Calu3 (cell line): ENCODE measurements around the gene SPOCK1. TPM values are rescaled to one million over a fixed set of nuclear protein-coding genes. Genes with fewer than 3 reads are reported as not detected.

ENCODE experiments used
- BruUV-seq: library from RNA; stranded (reverse); fragments of 400-500 nt; replicated peaks from 2 replicates; lab custom pipeline; 2021; lab: Mats Ljungman, UMichigan
- CTCF ChIA-PET: fragments of 300-600 bp; sonication (Branson Sonifier 250); formaldehyde crosslinking; loops from one replicate; lab custom pipeline; 2022; ENCODE audit warnings: antibody characterized with exemption; lab: Charles Lee
- DNase-seq: peaks from one replicate; pipeline ENCODE4 v3.0.0; 2022
- H3K27ac Mint-ChIP-seq: one replicate; pipeline ENCODE4 v1.8.0; 2022; ENCODE audit warnings: mixed read lengths; ENCODE audit not compliant: unreplicated experiment
- H3K27me3 Mint-ChIP-seq: one replicate; pipeline ENCODE4 v1.8.0; 2022; ENCODE audit warnings: mixed read lengths; ENCODE audit not compliant: unreplicated experiment
- H3K36me3 Mint-ChIP-seq: one replicate; pipeline ENCODE4 v1.8.0; 2022; ENCODE audit warnings: mild to moderate bottlenecking, moderate library complexity, mixed read lengths; ENCODE audit not compliant: insufficient read depth, unreplicated experiment
- H3K4me1 Mint-ChIP-seq: one replicate; pipeline ENCODE4 v1.8.0; 2022; ENCODE audit warnings: mild to moderate bottlenecking, low read depth, mixed read lengths; ENCODE audit not compliant: unreplicated experiment
- H3K4me3 Mint-ChIP-seq: one replicate; pipeline ENCODE4 v1.8.0; 2022; ENCODE audit warnings: mild to moderate bottlenecking, low read depth, moderate library complexity, mixed read lengths; ENCODE audit not compliant: unreplicated experiment
- H3K9me3 Mint-ChIP-seq: one replicate; pipeline ENCODE4 v1.8.0; 2022; ENCODE audit warnings: low read depth, mixed read lengths; ENCODE audit not compliant: unreplicated experiment
- intact Hi-C: fragments of 100-400 bp; cut with micrococcal nuclease; formaldehyde crosslinking; loops from one replicate; pipeline ENCODE4 v1.10.0; 2022; ENCODE audit not compliant: unreplicated experiment
- total RNA-seq: library from RNA; stranded (reverse); gene quantifications from 2 replicates; pipeline ENCODE4 v1.2.3, GENCODE V29; 2022
- TF ChIP-seq, protein P1 (sequence below): fragments of 200-600 bp; IDR thresholded peaks from one replicate; pipeline ENCODE4 v1.8.0; 2022; ENCODE audit warnings: antibody characterized with exemption; ENCODE audit not compliant: unreplicated experiment

SPOCK1 gene
- total RNA-seq, 1 experiment from 2014 or later: 3.2 TPM

- Mint-ChIP-seq H3K4me3 (no peak overlapping the region), H3K36me3 (no peaks in the 10 kb centered on the region), H3K27me3 (peaks cover 52% of the 10 kb centered on the region), H3K4me1 (no peaks in the 10 kb centered on the region), H3K9me3 (peaks cover 3% of the 10 kb centered on the region), H3K27ac (no peak overlapping the region)
- TF ChIP-seq, protein P1, sequence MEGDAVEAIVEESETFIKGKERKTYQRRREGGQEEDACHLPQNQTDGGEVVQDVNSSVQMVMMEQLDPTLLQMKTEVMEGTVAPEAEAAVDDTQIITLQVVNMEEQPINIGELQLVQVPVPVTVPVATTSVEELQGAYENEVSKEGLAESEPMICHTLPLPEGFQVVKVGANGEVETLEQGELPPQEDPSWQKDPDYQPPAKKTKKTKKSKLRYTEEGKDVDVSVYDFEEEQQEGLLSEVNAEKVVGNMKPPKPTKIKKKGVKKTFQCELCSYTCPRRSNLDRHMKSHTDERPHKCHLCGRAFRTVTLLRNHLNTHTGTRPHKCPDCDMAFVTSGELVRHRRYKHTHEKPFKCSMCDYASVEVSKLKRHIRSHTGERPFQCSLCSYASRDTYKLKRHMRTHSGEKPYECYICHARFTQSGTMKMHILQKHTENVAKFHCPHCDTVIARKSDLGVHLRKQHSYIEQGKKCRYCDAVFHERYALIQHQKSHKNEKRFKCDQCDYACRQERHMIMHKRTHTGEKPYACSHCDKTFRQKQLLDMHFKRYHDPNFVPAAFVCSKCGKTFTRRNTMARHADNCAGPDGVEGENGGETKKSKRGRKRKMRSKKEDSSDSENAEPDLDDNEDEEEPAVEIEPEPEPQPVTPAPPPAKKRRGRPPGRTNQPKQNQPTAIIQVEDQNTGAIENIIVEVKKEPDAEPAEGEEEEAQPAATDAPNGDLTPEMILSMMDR: no peak
- DNase-seq: no peak
- intact Hi-C loops: no loop called here
- CTCF ChIA-PET: no interaction called here
- no TSS peak for BruUV-seq
Observed at GRCh38 chr5:137531266-137531665, 32.1 kb upstream of the SPOCK1 start.

- no peaks in the 10 kb centered on the region for H3K4me1 Mint-ChIP-seq
- H3K9me3 Mint-ChIP-seq: no peaks in the 10 kb centered on the region
- intact Hi-C loops: no loop called here
- BruUV-seq: no TSS peak
- peaks cover 78% of the 10 kb centered on the region for H3K27me3 Mint-ChIP-seq
- no peak overlapping the region for H3K4me3 Mint-ChIP-seq
- H3K27ac Mint-ChIP-seq: no peak overlapping the region
- H3K36me3 Mint-ChIP-seq: no peaks in the 10 kb centered on the region
- CTCF ChIA-PET: interaction anchor here (0.7 kb wide), 1 partner anchor 740 kb away, joined by 3 read pairs; no protein-coding TSS in a partner anchor
- DNase-seq: no peak
- TF ChIP-seq, protein P1: no peak
Observed at GRCh38 chr5:137521246-137521645, 22.1 kb upstream of the SPOCK1 start.

- Mint-ChIP-seq H3K27ac (no peak overlapping the region), H3K4me1 (no peaks in the 10 kb centered on the region), H3K36me3 (no peaks in the 10 kb centered on the region), H3K27me3 (peaks cover 83% of the 10 kb centered on the region), H3K4me3 (no peak overlapping the region), H3K9me3 (no peaks in the 10 kb centered on the region)
- intact Hi-C loops: loop anchor here (1.0 kb wide), 1 partner anchor 28 kb away; no protein-coding TSS in a partner anchor
- DNase-seq: no peak
- TF ChIP-seq, protein P1: no peak
- no TSS peak for BruUV-seq
- CTCF ChIA-PET: interaction anchor here (0.6 kb wide), 2 partner anchors 89 to 428 kb away, joined by 5 read pairs; no protein-coding TSS in a partner anchor
Observed at GRCh38 chr5:137516961-137517360, 17.8 kb upstream of the SPOCK1 start.

GRCh38 chr5:137516251-137516797 lies 17.2 kb upstream of the SPOCK1 start:
- no peak overlapping the region for H3K27ac Mint-ChIP-seq
- H3K36me3 Mint-ChIP-seq: no peaks in the 10 kb centered on the region
- CTCF ChIA-PET: no interaction called here
- no peak for DNase-seq
- H3K4me1 Mint-ChIP-seq: no peaks in the 10 kb centered on the region
- intact Hi-C loops: no loop called here
- no peaks in the 10 kb centered on the region for H3K9me3 Mint-ChIP-seq
- TF ChIP-seq, protein P1: no peak
- H3K27me3 Mint-ChIP-seq: peaks cover 83% of the 10 kb centered on the region
- no peak overlapping the region for H3K4me3 Mint-ChIP-seq
- no TSS peak for BruUV-seq
